Lung (tissue), 12 donors: ENCODE data around the gene CDC14A. TPM values are rescaled to one million over a fixed set of nuclear protein-coding genes. Genes with fewer than 3 reads are reported as not detected.

Source experiments
- ATAC-seq: fragments of 200-7000 bp; cut with Tn5 transposase; one replicate; pipeline ENCODE4 v1.9.1; 2020; ENCODE audit warnings: moderate number of reproducible peaks; ENCODE audit not compliant: insufficient read depth, low FRiP score
- DNase-seq, 3 donors: peaks; one replicate each; pipeline ENCODE4 v3.0.0-alpha.2; 2013 to 2017
- H3K27ac ChIP-seq, 2 donors: one replicate each; pipeline ENCODE4 v1.5.1; 2013; ENCODE audit warnings: mild to moderate bottlenecking in 2 of 2, moderate library complexity in 2 of 2, control low read depth in 1 of 2, inconsistent platforms in 1 of 2, low read depth in 1 of 2, low read length in 1 of 2
- H3K27me3 ChIP-seq, 3 donors: one replicate each; pipeline ENCODE4 v1.5.1; 2013; ENCODE audit warnings: low read length in 2 of 3; ENCODE audit not compliant: control insufficient read depth in 3 of 3, insufficient read depth in 3 of 3
- H3K36me3 ChIP-seq, 4 donors: one replicate each; pipeline ENCODE4 v1.5.1; 2013; ENCODE audit warnings: low read length in 4 of 4, mild to moderate bottlenecking in 1 of 4, moderate library complexity in 1 of 4; ENCODE audit not compliant: control insufficient read depth in 4 of 4, insufficient read depth in 4 of 4
- H3K4me1 ChIP-seq, 5 donors: one replicate each; pipeline ENCODE4 v1.5.1; 2013; ENCODE audit warnings: low read length in 5 of 5, mild to moderate bottlenecking in 2 of 5, moderate library complexity in 1 of 5; ENCODE audit not compliant: control insufficient read depth in 5 of 5, insufficient read depth in 5 of 5
- H3K4me3 ChIP-seq: one replicate; pipeline ENCODE4 v1.5.1; 2013; ENCODE audit warnings: mild to moderate bottlenecking, control low read depth, moderate library complexity
- H3K9ac ChIP-seq, 2 donors: one replicate each; pipeline ENCODE4 v1.5.1; 2013; ENCODE audit warnings: low read length in 2 of 2, control low read depth in 1 of 2; ENCODE audit not compliant: insufficient read depth in 1 of 2
- H3K9me3 ChIP-seq, 4 donors: one replicate each; pipeline ENCODE4 v1.5.1; 2013; ENCODE audit warnings: low read length in 3 of 4, mild to moderate bottlenecking in 1 of 4, moderate library complexity in 1 of 4; ENCODE audit not compliant: control insufficient read depth in 4 of 4, insufficient read depth in 3 of 4
- WGBS, 2 donors: extraction: QIAGEN DNeasy Blood & Tissue Kit; methylation state at CpG; one replicate each; pipeline ENCODE4 v1.1.7; 2013; 5-methylcytosine and 5-hydroxymethylcytosine counted together
- polyA plus RNA-seq, 2 donors: library from polyadenylated mRNA; stranded (reverse); fragments of 200-250 nt; gene quantifications; one replicate each; pipeline ENCODE4 v1.2.1, GENCODE V29; 2013
- total RNA-seq, 2 donors: library from RNA; depleted of rRNA in 1 of 2; stranded (reverse); fragments of >200 nt in 1 of 2; gene quantifications; one replicate each; pipeline ENCODE4 v1.2.1, GENCODE V29; 2014 to 2021
- TF ChIP-seq, protein P1 (sequence below): IDR thresholded peaks from 2 replicates; pipeline ENCODE4 v1.5.1; 2012; ENCODE audit warnings: mild to moderate bottlenecking; ENCODE audit errors: control extremely low read depth, extremely low read depth
- donor health status: control.
- donor health status: control.
- donor health status: Bipolar disorder and iron deficiency.
- donor health status: healthy.
- donor health status: DM: yes; HTN: yes; CAD: no.

Gene CDC14A
- total and polyA plus RNA-seq, 4 donors = 3.6 to 45.4 (median 12.1) TPM

DNA sequence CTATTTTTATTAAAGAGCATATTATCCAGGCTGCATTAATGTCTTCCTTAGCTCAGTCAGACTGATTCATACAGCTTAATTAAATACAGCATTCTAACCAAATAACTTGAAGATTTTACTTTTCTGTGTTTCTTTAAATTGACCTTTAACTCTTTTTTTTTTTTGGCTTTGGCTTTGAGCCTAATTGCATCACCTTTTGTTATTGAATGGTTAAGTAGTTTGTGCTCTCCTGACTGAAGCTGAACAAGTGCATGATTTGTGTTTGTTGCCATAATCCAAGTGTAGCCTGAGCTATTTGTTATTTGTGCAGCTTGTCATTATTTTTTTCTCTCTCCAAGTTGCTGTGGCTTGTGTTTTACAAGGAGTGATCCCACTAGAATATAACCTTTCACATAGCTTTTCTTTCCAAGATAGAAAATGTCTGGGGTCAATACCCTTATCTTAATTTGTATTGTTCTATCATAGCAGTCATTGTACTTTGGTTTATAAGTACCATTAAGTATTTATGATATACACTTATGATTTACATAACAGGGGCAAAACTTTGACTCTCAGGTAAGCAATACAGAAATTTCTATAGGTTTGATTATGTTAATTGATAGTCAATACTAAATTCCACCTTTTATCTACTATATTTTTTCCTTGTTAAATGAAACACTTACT, 31.6 kb downstream of the CDC14A start:
- TF ChIP-seq, protein P1, sequence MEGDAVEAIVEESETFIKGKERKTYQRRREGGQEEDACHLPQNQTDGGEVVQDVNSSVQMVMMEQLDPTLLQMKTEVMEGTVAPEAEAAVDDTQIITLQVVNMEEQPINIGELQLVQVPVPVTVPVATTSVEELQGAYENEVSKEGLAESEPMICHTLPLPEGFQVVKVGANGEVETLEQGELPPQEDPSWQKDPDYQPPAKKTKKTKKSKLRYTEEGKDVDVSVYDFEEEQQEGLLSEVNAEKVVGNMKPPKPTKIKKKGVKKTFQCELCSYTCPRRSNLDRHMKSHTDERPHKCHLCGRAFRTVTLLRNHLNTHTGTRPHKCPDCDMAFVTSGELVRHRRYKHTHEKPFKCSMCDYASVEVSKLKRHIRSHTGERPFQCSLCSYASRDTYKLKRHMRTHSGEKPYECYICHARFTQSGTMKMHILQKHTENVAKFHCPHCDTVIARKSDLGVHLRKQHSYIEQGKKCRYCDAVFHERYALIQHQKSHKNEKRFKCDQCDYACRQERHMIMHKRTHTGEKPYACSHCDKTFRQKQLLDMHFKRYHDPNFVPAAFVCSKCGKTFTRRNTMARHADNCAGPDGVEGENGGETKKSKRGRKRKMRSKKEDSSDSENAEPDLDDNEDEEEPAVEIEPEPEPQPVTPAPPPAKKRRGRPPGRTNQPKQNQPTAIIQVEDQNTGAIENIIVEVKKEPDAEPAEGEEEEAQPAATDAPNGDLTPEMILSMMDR = no peak

GRCh38 chr1:100387209-100387608, 34.9 kb downstream of the CDC14A start:
- H3K4me1 ChIP-seq = peaks cover 0 to 22% (median 12%) of the 10 kb centered on the region in 5 donors
- TF ChIP-seq, protein P1 = no peak
- no peak overlapping the region for H3K4me3 ChIP-seq
- no peak overlapping the region for H3K27ac ChIP-seq
- ATAC-seq (no peak), DNase-seq (peak; percentile 24 to 77 (median 69))
- peak overlapping the region in 1 of 2 donors; percentile 68 for H3K9ac ChIP-seq
- no peaks in the 10 kb centered on the region for H3K27me3 ChIP-seq
- peaks cover 0 to 7% (median 3%) of the 10 kb centered on the region in 4 donors for H3K36me3 ChIP-seq
- 3 to 6% methylated on average over 5 of the region's 5 CpGs for WGBS, 2 donors
- H3K9me3 ChIP-seq = no peaks in the 10 kb centered on the region

More for the DNA sequence above, 31.6 kb downstream of the CDC14A start:
- ATAC-seq (no peak), DNase-seq (no peak)
- H3K27me3 ChIP-seq = no peaks in the 10 kb centered on the region
- no peak overlapping the region for H3K4me3 ChIP-seq
- peak overlapping the region in 1 of 2 donors; percentile 15 for H3K27ac ChIP-seq
- peaks cover 0 to 4% (median 1%) of the 10 kb centered on the region in 4 donors for H3K36me3 ChIP-seq
- no peak overlapping the region for H3K9ac ChIP-seq
- H3K4me1 ChIP-seq = peaks cover 0 to 12% (median 6%) of the 10 kb centered on the region in 5 donors
- no peaks in the 10 kb centered on the region for H3K9me3 ChIP-seq

- TF ChIP-seq, protein P1 = no peak
- peaks cover 0 to 28% (median 15%) of the 10 kb centered on the region in 5 donors for H3K4me1 ChIP-seq
- no peak for ATAC-seq
- 26 to 42% methylated on average over 4 of the region's 4 CpGs for WGBS, 2 donors
- DNase-seq = peak in 2 of 3 donors; percentile 28 to 49
- H3K4me3 ChIP-seq = no peak overlapping the region
- H3K36me3 ChIP-seq = peaks cover 0 to 7% (median 3%) of the 10 kb centered on the region in 4 donors
- H3K27ac ChIP-seq = no peak overlapping the region
- H3K9me3 ChIP-seq = no peaks in the 10 kb centered on the region
- H3K27me3 ChIP-seq = no peaks in the 10 kb centered on the region
- H3K9ac ChIP-seq = peak overlapping the region in 1 of 2 donors; percentile 68
Measured at GRCh38 chr1:100387657-100388350, 35.5 kb downstream of the CDC14A start.
